Myocyte (in vitro differentiated cells): ENCODE measurements around the gene ANKRD65. TPM values are rescaled to one million over a fixed set of nuclear protein-coding genes. Genes with fewer than 3 reads are reported as not detected.
"Not testable (repeated sequence)": the region's sequence is repeated elsewhere in the genome, so short reads cannot be mapped to it uniquely, and the experiment has no call there.

ENCODE experiments used
- DNase-seq: peaks from one replicate; pipeline ENCODE4 v3.0.0-alpha.2; 2012; ENCODE audit warnings: low read depth
- total RNA-seq: library from RNA; depleted of rRNA; stranded (reverse); fragments of >200 nt; gene quantifications from 2 replicates; pipeline ENCODE4 v1.2.3, GENCODE V29; 2014

ANKRD65 gene
- total RNA-seq, 1 donor from 2014 or later: not detected

- DNase-seq: peak; percentile 80
Measured at GRCh38 chr1:1371746-1372711, 49.0 kb downstream of the ANKRD65 start.

- peak; percentile 97 for DNase-seq
Measured at GRCh38 chr1:1371364-1371745, 49.7 kb downstream of the ANKRD65 start.

GRCh38 chr1:1370771-1371300, 50.2 kb downstream of the ANKRD65 start:
- DNase-seq: no peak

GRCh38 chr1:1370094-1370493, 51.0 kb downstream of the ANKRD65 start:
- DNase-seq: not testable (repeated sequence)

Other genes starting within 250 kb of the ANKRD65 start
- not detected in 2 replicates for gene TTLL10, start 247.4 kb downstream of the ANKRD65 start, total RNA-seq
- gene TNFRSF18, start 214.7 kb downstream of the ANKRD65 start, total RNA-seq: 0.47 TPM in 1 of 2 replicates, not detected in the other
- not detected in 2 replicates for gene TNFRSF4, start 207.1 kb downstream of the ANKRD65 start, total RNA-seq
- gene SDF4, start 189.3 kb downstream of the ANKRD65 start, total RNA-seq: 142 and 150 TPM in 2 replicates
- gene B3GALT6, start 189.0 kb downstream of the ANKRD65 start, total RNA-seq: 61.8 and 68.1 TPM in 2 replicates
- gene C1QTNF12, start 174.6 kb downstream of the ANKRD65 start, total RNA-seq: 1.2 TPM in 1 of 2 replicates, not detected in the other
- gene UBE2J2, start 147.4 kb downstream of the ANKRD65 start, total RNA-seq: 50.3 and 52.2 TPM in 2 replicates
- 2.2 and 2.5 TPM in 2 replicates for gene SCNN1D, start 140.8 kb downstream of the ANKRD65 start, total RNA-seq
- 97.3 and 106 TPM in 2 replicates for gene ACAP3, start 113.3 kb downstream of the ANKRD65 start, total RNA-seq
- 41.6 and 43.4 TPM in 2 replicates for gene PUSL1, start 112.7 kb downstream of the ANKRD65 start, total RNA-seq
- 74.5 and 76.4 TPM in 2 replicates for gene INTS11, start 96.6 kb downstream of the ANKRD65 start, total RNA-seq
- gene CPTP, start 96.5 kb downstream of the ANKRD65 start, total RNA-seq: 26.2 and 28.9 TPM in 2 replicates
- 0.10 and 0.13 TPM in 2 replicates for gene TAS1R3, start 90.0 kb downstream of the ANKRD65 start, total RNA-seq
- 121 and 137 TPM in 2 replicates for gene DVL1, start 71.9 kb downstream of the ANKRD65 start, total RNA-seq
- 224 and 252 TPM in 2 replicates for gene MXRA8, start 62.7 kb downstream of the ANKRD65 start, total RNA-seq
- gene AURKAIP1, start 46.1 kb downstream of the ANKRD65 start, total RNA-seq: 183 and 198 TPM in 2 replicates
- gene CCNL2, start 21.9 kb downstream of the ANKRD65 start, total RNA-seq: 185 and 228 TPM in 2 replicates
- 113 TPM in 2 replicates for gene MRPL20, start 14.0 kb downstream of the ANKRD65 start, total RNA-seq
- gene VWA1, start 14.4 kb upstream of the ANKRD65 start, total RNA-seq: 0.52 and 1.0 TPM in 2 replicates
- gene ATAD3C, start 28.4 kb upstream of the ANKRD65 start, total RNA-seq: not detected in 2 replicates
- gene ATAD3B, start 50.5 kb upstream of the ANKRD65 start, total RNA-seq: 12.1 and 20.2 TPM in 2 replicates
- gene ATAD3A, start 90.9 kb upstream of the ANKRD65 start, total RNA-seq: 31.3 and 41.9 TPM in 2 replicates
- gene TMEM240, start 119.3 kb upstream of the ANKRD65 start, total RNA-seq: not detected in 2 replicates
- 97.7 and 108 TPM in 2 replicates for gene SSU72, start 153.6 kb upstream of the ANKRD65 start, total RNA-seq
- gene FNDC10, start 178.9 kb upstream of the ANKRD65 start, total RNA-seq: 1.0 and 3.5 TPM in 2 replicates
- gene MIB2, start 194.2 kb upstream of the ANKRD65 start, total RNA-seq: 88.3 and 89.5 TPM in 2 replicates
- gene MMP23B, start 210.9 kb upstream of the ANKRD65 start, total RNA-seq: 0.31 and 1.6 TPM in 2 replicates
- gene CDK11B, start 237.7 kb upstream of the ANKRD65 start, total RNA-seq: 16.0 and 16.1 TPM in 2 replicates